ENCODE results near the gene CLIC4. TPM values are rescaled to one million over a fixed set of nuclear protein-coding genes. Genes with fewer than 3 reads are reported as not detected.
"Not testable (repeated sequence)": the region's sequence is repeated elsewhere in the genome, so short reads cannot be mapped to it uniquely, and the experiment has no call there.

The CLIC4 gene
- total RNA-seq, 1 donor: 544 TPM

- TF ChIP-seq, protein P1, sequence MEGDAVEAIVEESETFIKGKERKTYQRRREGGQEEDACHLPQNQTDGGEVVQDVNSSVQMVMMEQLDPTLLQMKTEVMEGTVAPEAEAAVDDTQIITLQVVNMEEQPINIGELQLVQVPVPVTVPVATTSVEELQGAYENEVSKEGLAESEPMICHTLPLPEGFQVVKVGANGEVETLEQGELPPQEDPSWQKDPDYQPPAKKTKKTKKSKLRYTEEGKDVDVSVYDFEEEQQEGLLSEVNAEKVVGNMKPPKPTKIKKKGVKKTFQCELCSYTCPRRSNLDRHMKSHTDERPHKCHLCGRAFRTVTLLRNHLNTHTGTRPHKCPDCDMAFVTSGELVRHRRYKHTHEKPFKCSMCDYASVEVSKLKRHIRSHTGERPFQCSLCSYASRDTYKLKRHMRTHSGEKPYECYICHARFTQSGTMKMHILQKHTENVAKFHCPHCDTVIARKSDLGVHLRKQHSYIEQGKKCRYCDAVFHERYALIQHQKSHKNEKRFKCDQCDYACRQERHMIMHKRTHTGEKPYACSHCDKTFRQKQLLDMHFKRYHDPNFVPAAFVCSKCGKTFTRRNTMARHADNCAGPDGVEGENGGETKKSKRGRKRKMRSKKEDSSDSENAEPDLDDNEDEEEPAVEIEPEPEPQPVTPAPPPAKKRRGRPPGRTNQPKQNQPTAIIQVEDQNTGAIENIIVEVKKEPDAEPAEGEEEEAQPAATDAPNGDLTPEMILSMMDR (IDR thresholded peaks at IDR 0.05; ENCODE audit: insufficient read depth, low read depth, low read length): no peak
- H3K4me3 ChIP-seq (ENCODE audit: low read depth, low read length): no peak overlapping the region
Observed at GRCh38 chr1:24890887-24891286, 145.6 kb downstream of the CLIC4 start.

DNA sequence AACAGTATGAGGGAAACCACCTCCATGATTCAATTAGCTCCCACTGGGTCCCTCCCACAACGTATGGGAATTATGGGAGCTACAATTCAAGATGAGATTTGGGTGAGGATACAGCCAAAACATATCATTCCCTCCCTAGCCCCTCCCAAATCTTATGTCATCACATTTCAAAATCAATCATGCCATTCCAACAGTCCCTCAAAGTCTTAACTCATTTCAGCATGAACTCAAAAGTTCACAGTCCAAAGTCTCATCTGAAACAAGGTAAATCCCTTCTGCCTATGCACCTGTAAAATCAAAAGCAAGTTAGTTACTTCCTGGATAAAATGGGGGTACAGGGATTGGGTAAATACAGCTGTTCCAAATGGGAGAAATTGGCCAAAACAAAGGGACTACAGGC, 146.1 kb downstream of the CLIC4 start:
- H3K4me3 ChIP-seq (ENCODE audit: low read depth, low read length); DNase-seq (ENCODE audit: low read depth): not testable (repeated sequence)

More at GRCh38 chr1:24890887-24891286, 145.6 kb downstream of the CLIC4 start:
- DNase-seq (ENCODE audit: low read depth): no peak

GRCh38 chr1:24892188-24893153, 147.2 kb downstream of the CLIC4 start:
- no peak for DNase-seq (ENCODE audit: low read depth)
- no peak overlapping the region for H3K4me3 ChIP-seq (ENCODE audit: low read depth, low read length)

DNA sequence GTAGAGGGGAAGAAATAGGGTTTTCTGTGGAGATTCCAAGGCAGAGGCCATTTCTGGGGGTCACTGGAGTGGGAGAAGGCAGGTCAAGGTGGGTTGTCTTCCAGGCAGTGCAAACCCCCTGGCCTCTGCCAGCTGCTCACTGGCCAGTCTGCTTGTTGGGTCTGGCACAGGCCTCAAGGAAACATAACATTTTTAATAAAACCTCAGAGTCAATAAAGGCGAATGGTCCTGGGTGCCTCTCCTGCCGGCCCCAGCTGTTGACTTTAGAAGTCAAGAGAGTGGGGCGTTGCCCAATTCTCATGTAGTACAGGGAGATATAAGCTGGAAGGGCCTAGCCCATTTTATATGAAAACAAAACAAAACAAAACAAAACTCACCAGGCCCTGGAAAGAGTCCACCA, 148.2 kb downstream of the CLIC4 start:
- no peak for DNase-seq (ENCODE audit: low read depth)
- TF ChIP-seq, protein P1 (IDR thresholded peaks at IDR 0.05; ENCODE audit: insufficient read depth, low read depth, low read length): no peak
- no peak overlapping the region for H3K4me3 ChIP-seq (ENCODE audit: low read depth, low read length)

More at GRCh38 chr1:24892188-24893153, 147.2 kb downstream of the CLIC4 start:
- TF ChIP-seq, protein P1 (IDR thresholded peaks at IDR 0.05; ENCODE audit: insufficient read depth, low read depth, low read length): no peak

Small RNA genes lying within 50 kb of the gene (small RNA-seq; reads per million reads assigned to genes)
- gene RNU6-1208P: not detected

Other genes with a start within 250 kb of the CLIC4 start
- 11.7 and 12.6 TPM in 2 replicates for gene RCAN3, start 242.6 kb upstream of the CLIC4 start, total RNA-seq
- not detected in 2 replicates for gene NCMAP, start 189.4 kb upstream of the CLIC4 start, total RNA-seq
- 49.9 and 62.2 TPM in 2 replicates for gene SRRM1, start 102.1 kb upstream of the CLIC4 start, total RNA-seq
- not detected in 2 replicates for gene RUNX3, start 184.8 kb downstream of the CLIC4 start, total RNA-seq